RWPE2 (cell line): ENCODE measurements around the gene TUBB1.

Source experiments
- ATAC-seq: fragments of 200-7000 bp; cut with Tn5 transposase; 3 replicates; pipeline ENCODE4 v1.9.1; 2021; ENCODE audit warnings: low read depth
- DNase-seq: peaks from one replicate; pipeline ENCODE4 v3.0.0-alpha.2; 2020; ENCODE audit warnings: low spot score
- H3K27ac ChIP-seq: fragments of 450-650 bp; 2 replicates; pipeline ENCODE4 v1.5.1; 2017; ENCODE audit warnings: mild to moderate bottlenecking; ENCODE audit not compliant: poor library complexity, severe bottlenecking
- H3K27me3 ChIP-seq: fragments of 250-450 bp; sonication (Bioruptor Pico); 2 replicates; pipeline ENCODE4 v1.5.1; 2021; ENCODE audit warnings: mild to moderate bottlenecking, moderate library complexity; ENCODE audit not compliant: insufficient read depth, poor library complexity, severe bottlenecking
- H3K36me3 ChIP-seq: fragments of 250-450 bp; sonication (Bioruptor Pico); 2 replicates; pipeline ENCODE4 v1.5.1; 2020; ENCODE audit warnings: low read depth, mild to moderate bottlenecking, moderate library complexity
- H3K4me1 ChIP-seq: fragments of 250-450 bp; sonication (Bioruptor Pico); 2 replicates; pipeline ENCODE4 v1.5.1; 2021; ENCODE audit warnings: mild to moderate bottlenecking, moderate library complexity; ENCODE audit not compliant: insufficient read depth, poor library complexity, severe bottlenecking
- H3K4me3 ChIP-seq: fragments of 250-450 bp; sonication (Bioruptor Pico); 2 replicates; pipeline ENCODE4 v1.5.1; 2021; ENCODE audit warnings: mild to moderate bottlenecking, moderate library complexity; ENCODE audit not compliant: severe bottlenecking
- H3K9me3 ChIP-seq: fragments of 250-450 bp; sonication (Bioruptor Pico); 2 replicates; pipeline ENCODE4 v1.5.1; 2021; ENCODE audit warnings: mild to moderate bottlenecking, moderate library complexity; ENCODE audit not compliant: severe bottlenecking
- CTCF ChIP-seq: fragments of 450-650 bp; IDR thresholded peaks from one replicate; pipeline ENCODE4 v1.5.1; 2017; ENCODE audit warnings: mild to moderate bottlenecking, moderate library complexity; ENCODE audit not compliant: poor library complexity, severe bottlenecking

The TUBB1 gene

GRCh38 chr20:59022754-59023153 is 3.5 kb downstream of the TUBB1 start:
- no peak for ATAC-seq
- TF ChIP-seq CTCF, result no peak

GRCh38 chr20:59023616-59024015 is 4.4 kb downstream of the TUBB1 start:
- no peak overlapping the region for H3K4me3 ChIP-seq
- TF ChIP-seq CTCF, result no peak
- H3K36me3 ChIP-seq, result peaks cover 52% of the 10 kb centered on the region
- peak; percentile 76 for DNase-seq
- H3K27me3 ChIP-seq, result no peaks in the 10 kb centered on the region
- no peak overlapping the region for H3K27ac ChIP-seq
- H3K4me1 ChIP-seq, result peaks cover 18% of the 10 kb centered on the region
- no peaks in the 10 kb centered on the region for H3K9me3 ChIP-seq
- no peak for ATAC-seq

More at GRCh38 chr20:59022754-59023153, 3.5 kb downstream of the TUBB1 start:
- H3K4me1 ChIP-seq, result peaks cover 12% of the 10 kb centered on the region
- H3K27ac ChIP-seq, result no peak overlapping the region
- no peaks in the 10 kb centered on the region for H3K27me3 ChIP-seq
- DNase-seq, result peak; percentile 79
- peaks cover 43% of the 10 kb centered on the region for H3K36me3 ChIP-seq
- no peak overlapping the region for H3K4me3 ChIP-seq
- H3K9me3 ChIP-seq, result no peaks in the 10 kb centered on the region

GRCh38 chr20:59024111-59024530 is 4.9 kb downstream of the TUBB1 start:
- H3K9me3 ChIP-seq, result no peaks in the 10 kb centered on the region
- H3K4me1 ChIP-seq, result peaks cover 23% of the 10 kb centered on the region
- H3K27me3 ChIP-seq, result no peaks in the 10 kb centered on the region
- ATAC-seq (no peak), DNase-seq (peak; percentile 76)
- no peak overlapping the region for H3K27ac ChIP-seq
- peaks cover 57% of the 10 kb centered on the region for H3K36me3 ChIP-seq
- H3K4me3 ChIP-seq, result no peak overlapping the region
- TF ChIP-seq CTCF, result no peak

- H3K27ac ChIP-seq, result no peak overlapping the region
- DNase-seq (peak; percentile 42), ATAC-seq (no peak)
- H3K4me1 ChIP-seq, result peaks cover 33% of the 10 kb centered on the region
- H3K9me3 ChIP-seq, result no peaks in the 10 kb centered on the region
- peaks cover 67% of the 10 kb centered on the region for H3K36me3 ChIP-seq
- TF ChIP-seq CTCF, result no peak
- H3K27me3 ChIP-seq, result no peaks in the 10 kb centered on the region
- no peak overlapping the region for H3K4me3 ChIP-seq
Measured at GRCh38 chr20:59025086-59025485, 5.9 kb downstream of the TUBB1 start.

- peaks cover 71% of the 10 kb centered on the region for H3K36me3 ChIP-seq
- DNase-seq, result peak; percentile 19
- H3K27ac ChIP-seq, result no peak overlapping the region
- peaks cover 37% of the 10 kb centered on the region for H3K4me1 ChIP-seq
- H3K9me3 ChIP-seq, result no peaks in the 10 kb centered on the region
- ATAC-seq, result no peak
- H3K27me3 ChIP-seq, result no peaks in the 10 kb centered on the region
- no peak for TF ChIP-seq CTCF
- H3K4me3 ChIP-seq, result no peak overlapping the region
Measured at GRCh38 chr20:59025511-59025910, 6.3 kb downstream of the TUBB1 start.
